ENCODE results near the gene EEF1AKMT2. TPM values are rescaled to one million over a fixed set of nuclear protein-coding genes. Genes with fewer than 3 reads are reported as not detected.

Gene EEF1AKMT2
- total RNA-seq, 4 donors from 2014 or later: 8.3 to 17.5 (median 12.7) TPM

DNA sequence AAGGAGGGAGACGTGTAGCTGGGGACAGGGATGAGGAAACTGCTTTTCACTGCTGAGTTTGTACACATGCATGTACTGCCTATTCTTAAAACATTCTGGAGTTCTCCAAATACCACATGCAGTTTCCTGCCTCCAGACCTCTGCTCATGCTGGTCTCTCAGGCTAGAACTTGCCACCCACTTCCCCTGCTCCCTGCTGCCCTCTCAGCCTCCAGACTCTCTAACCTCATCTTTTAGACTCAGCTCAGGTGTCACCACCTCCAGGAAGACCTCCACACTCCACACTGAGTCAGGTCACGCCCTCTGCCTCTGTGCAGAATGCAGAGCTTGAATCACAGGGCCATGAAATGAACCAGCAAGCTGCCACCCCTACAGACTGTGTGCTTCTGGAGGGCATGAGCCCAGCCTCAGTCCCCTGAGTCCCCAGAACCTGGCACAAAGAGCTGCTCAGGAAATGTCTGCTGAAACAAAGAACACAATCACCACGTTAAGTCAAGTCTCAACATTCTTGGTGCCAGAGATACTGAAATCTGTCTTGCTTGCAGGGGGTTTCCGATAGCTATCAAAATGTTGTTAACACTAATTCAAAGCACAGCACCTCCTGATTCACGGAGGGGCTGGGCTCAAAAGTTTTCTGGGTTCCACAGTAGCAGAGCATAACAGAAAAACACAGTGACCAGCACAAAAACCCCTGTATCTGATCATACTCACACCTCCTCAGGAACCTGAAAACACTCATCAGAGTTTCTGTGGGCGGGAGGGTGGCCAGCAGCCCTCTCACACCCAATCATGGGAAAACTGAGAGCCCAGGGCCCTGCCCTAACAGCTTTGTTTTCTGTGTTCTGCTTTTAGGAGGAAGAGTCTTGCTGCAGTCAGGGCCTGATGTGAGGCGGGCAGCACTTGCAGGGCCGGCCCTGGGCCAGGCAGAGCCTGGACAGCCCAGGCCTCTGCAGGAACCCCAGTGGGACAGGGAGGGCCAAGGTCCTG lies 68.6 kb downstream of the EEF1AKMT2 start:
- H3K36me3 ChIP-seq: peaks cover 0 to 12% (median 0%) of the 10 kb centered on the region in 3 donors
- H3K9me3 ChIP-seq: no peaks in the 10 kb centered on the region
- H3K27ac ChIP-seq: peak overlapping the region; percentile 80 to 91 (median 90)
- H3K27me3 ChIP-seq: no peaks in the 10 kb centered on the region
- 10 to 21% methylated on average over 6 of the region's 8 CpGs for WGBS, 2 donors
- peak overlapping the region in 1 of 4 donors; percentile 25 for H3K4me3 ChIP-seq
- TF ChIP-seq, protein P1, sequence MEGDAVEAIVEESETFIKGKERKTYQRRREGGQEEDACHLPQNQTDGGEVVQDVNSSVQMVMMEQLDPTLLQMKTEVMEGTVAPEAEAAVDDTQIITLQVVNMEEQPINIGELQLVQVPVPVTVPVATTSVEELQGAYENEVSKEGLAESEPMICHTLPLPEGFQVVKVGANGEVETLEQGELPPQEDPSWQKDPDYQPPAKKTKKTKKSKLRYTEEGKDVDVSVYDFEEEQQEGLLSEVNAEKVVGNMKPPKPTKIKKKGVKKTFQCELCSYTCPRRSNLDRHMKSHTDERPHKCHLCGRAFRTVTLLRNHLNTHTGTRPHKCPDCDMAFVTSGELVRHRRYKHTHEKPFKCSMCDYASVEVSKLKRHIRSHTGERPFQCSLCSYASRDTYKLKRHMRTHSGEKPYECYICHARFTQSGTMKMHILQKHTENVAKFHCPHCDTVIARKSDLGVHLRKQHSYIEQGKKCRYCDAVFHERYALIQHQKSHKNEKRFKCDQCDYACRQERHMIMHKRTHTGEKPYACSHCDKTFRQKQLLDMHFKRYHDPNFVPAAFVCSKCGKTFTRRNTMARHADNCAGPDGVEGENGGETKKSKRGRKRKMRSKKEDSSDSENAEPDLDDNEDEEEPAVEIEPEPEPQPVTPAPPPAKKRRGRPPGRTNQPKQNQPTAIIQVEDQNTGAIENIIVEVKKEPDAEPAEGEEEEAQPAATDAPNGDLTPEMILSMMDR (IDR thresholded peaks at IDR 0.05): no peak
- peak in 2 of 4 donors; percentile 50 to 53 for TF ChIP-seq POLR2A (IDR thresholded peaks at IDR 0.05)
- intact Hi-C loops (cut with DNase I): no loop called here
- no peak for DNase-seq
- H3K4me1 ChIP-seq: peaks cover 67 to 99% (median 83%) of the 10 kb centered on the region in 3 donors

GRCh38 chr10:124721330-124722045 lies 70.2 kb downstream of the EEF1AKMT2 start:
- intact Hi-C loops (cut with DNase I): no loop called here
- no peak overlapping the region for H3K4me3 ChIP-seq
- H3K9me3 ChIP-seq: no peaks in the 10 kb centered on the region
- no peak for DNase-seq
- H3K4me1 ChIP-seq: peaks cover 72 to 100% (median 83%) of the 10 kb centered on the region in 3 donors
- H3K27me3 ChIP-seq: no peaks in the 10 kb centered on the region
- TF ChIP-seq, protein P1 (IDR thresholded peaks at IDR 0.05): no peak
- peak in 2 of 4 donors; percentile 23 to 25 for TF ChIP-seq POLR2A (IDR thresholded peaks at IDR 0.05)
- WGBS, 2 donors: 29 to 33% methylated on average over 12 to 13 of the region's 16 CpGs
- peaks cover 0 to 12% (median 0%) of the 10 kb centered on the region in 3 donors for H3K36me3 ChIP-seq
- peak overlapping the region; percentile 77 to 91 (median 90) for H3K27ac ChIP-seq

- H3K36me3 ChIP-seq: no peaks in the 10 kb centered on the region
- peak; percentile 26 for DNase-seq
- H3K4me1 ChIP-seq: peaks cover 68 to 100% (median 89%) of the 10 kb centered on the region in 3 donors
- TF ChIP-seq, protein P1 (IDR thresholded peaks at IDR 0.05): peak; percentile 47 to 88 (median 68)
- TF ChIP-seq POLR2A (IDR thresholded peaks at IDR 0.05): peak in 1 of 4 donors; percentile 21
- intact Hi-C loops (cut with DNase I): no loop called here
- H3K9me3 ChIP-seq: no peaks in the 10 kb centered on the region
- peak overlapping the region; percentile 71 to 91 (median 87) for H3K27ac ChIP-seq
- peak overlapping the region in 1 of 4 donors; percentile 9 for H3K4me3 ChIP-seq
- WGBS, 2 donors: 8 to 11% methylated on average over 6 to 8 of the region's 8 CpGs
- H3K27me3 ChIP-seq: no peaks in the 10 kb centered on the region
These were observed 72.4 kb downstream of the EEF1AKMT2 start for GRCh38 chr10:124719213-124719851.

GRCh38 chr10:124717911-124718741 lies 73.6 kb downstream of the EEF1AKMT2 start:
- no peak for DNase-seq
- Histone ChIP-seq H3K36me3 (no peaks in the 10 kb centered on the region), H3K27me3 (no peaks in the 10 kb centered on the region), H3K27ac (peak overlapping the region; percentile 71 to 91 (median 87)), H3K4me3 (peak overlapping the region in 1 of 4 donors; percentile 19), H3K9me3 (no peaks in the 10 kb centered on the region), H3K4me1 (peaks cover 56 to 100% (median 84%) of the 10 kb centered on the region in 3 donors)
- intact Hi-C loops (cut with DNase I): no loop called here
- 12 to 24% methylated on average over 7 to 9 of the region's 12 CpGs for WGBS, 2 donors
- TF ChIP-seq, protein P1 (IDR thresholded peaks at IDR 0.05): no peak
- no peak for TF ChIP-seq POLR2A (IDR thresholded peaks at IDR 0.05)
